Hematopoietic multipotent progenitor cell treated with erythropoietin and hydrocortisone succinate and interleukin-3 and kit ligand, for 15 days (in vitro differentiated cells): ENCODE data around the gene NXPE3.
A peak's percentile ranks its signal among the peaks of the same experiment; 100 is the strongest.
"Not testable (repeated sequence)": the region's sequence is repeated elsewhere in the genome, so short reads cannot be mapped to it uniquely, and the experiment has no call there.

Experiments used
- DNase-seq: peaks from one replicate; pipeline ENCODE4 v3.0.0-alpha.2; 2015; ENCODE audit warnings: low spot score

NXPE3 gene

DNA sequence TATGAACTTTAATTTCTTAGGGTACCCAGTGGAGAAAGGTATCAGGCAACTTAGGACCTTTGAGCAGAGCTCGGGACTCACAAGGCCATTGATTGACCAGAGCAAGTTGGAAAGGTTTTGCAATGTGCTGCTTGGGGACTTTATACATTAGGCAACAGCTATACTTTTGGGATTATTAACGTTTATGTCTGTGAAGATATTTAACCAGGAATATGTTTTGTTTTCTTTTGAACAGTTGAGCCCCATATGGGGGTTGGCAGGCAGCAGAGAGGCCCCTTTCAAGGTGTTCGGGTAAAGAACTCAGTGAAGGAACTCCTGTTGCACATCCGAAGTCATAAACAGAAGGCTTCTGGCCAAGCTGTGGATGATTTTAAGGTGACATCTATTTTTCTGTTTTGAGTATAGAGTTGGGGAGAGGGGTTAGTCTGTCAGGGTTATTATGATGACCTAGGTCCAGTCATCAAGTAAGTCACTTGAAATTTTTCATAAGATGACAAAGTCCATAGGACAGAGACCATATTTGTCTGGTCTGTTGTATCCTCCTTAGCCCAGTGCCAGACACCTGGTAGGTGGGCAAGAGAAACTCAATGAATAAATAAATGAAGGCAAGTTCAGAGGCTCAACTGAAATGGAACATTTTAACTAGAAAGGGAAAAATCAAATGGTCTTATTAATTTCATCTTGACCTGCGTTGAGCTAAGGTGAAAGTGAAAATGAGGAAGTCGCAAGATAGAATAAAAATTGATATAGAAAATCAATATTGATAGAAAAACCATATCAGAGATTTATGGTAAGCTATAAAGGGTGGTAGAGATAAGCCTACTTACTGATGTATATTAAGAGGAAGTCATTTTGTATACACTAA, 73.1 kb downstream of the NXPE3 start:
- DNase-seq = no peak

DNA sequence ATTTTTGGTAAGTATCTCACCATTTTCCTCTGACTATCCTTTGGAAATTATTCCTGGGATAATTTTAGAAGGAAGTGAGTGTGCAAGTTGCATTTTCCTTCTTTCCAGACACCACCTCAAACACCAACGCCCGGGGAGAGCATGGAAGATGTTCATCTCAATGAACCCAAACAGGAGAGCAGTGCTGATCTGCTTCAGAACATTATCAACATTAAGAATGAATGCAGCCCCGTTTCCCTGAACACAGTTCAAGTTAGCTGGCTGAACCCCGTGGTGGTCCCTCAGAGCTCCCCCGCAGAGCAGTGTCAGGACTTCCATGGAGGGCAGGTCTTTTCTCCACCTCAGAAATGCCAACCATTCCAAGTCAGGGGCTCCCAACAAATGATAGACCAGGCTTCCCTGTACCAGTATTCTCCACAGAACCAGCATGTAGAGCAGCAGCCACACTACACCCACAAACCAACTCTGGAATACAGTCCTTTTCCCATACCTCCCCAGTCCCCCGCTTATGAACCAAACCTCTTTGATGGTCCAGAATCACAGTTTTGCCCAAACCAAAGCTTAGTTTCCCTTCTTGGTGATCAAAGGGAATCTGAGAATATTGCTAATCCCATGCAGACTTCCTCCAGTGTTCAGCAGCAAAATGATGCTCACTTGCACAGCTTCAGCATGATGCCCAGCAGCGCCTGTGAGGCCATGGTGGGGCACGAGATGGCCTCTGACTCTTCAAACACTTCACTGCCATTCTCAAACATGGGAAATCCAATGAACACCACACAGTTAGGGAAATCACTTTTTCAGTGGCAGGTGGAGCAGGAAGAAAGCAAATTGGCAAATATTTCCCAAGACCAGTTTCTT, 74.2 kb downstream of the NXPE3 start:
- DNase-seq = no peak

DNA sequence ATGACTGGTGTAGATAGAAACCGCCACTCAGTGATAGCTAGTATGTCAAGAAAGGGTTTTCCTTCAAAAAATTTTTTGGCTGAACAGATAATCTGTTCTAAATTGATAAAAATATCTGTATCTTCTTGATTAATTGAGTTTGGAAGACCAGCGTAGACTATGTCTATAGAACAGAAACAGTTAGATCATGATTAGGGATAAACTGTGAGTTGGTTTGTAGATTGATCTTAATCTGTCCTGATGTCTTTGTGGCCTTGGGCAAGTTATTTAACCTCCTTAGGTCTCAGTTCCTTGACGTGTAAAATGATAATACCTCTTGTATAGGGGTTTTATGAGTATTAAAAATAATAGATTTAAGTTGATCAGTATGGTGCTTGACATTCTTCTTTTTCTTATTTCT, 75.0 kb downstream of the NXPE3 start:
- no peak for DNase-seq

DNA sequence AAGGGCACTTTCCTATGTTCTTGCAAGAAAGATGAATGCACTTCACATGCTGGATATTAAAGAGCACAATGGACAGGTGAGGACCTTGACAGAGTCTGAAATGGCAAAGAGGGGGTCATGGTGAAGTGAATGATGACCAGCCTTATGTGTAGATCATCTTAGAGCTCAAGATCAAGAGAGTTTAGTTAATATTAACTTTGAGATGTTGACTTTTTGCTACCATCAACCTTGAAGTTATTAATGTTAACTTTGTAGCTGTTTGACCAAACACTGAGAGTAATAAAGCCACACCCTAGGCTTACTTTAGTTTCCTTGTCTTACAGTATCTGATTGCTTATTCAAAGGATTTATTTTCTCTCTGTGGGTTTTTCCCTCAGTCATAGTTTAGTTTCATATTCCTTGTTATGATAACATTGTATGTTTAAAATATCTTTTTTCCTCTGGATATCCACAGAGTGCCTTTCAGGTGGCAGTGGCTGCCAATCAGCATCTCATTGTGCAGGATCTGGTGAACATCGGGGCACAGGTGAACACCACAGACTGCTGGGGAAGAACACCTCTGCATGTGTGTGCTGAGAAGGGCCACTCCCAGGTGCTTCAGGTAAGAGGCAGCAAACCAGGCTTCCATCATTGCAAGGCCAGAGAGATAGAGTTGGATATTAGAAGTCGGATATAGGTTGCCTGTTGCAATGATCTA, 75.7 kb downstream of the NXPE3 start:
- no peak for DNase-seq

DNA sequence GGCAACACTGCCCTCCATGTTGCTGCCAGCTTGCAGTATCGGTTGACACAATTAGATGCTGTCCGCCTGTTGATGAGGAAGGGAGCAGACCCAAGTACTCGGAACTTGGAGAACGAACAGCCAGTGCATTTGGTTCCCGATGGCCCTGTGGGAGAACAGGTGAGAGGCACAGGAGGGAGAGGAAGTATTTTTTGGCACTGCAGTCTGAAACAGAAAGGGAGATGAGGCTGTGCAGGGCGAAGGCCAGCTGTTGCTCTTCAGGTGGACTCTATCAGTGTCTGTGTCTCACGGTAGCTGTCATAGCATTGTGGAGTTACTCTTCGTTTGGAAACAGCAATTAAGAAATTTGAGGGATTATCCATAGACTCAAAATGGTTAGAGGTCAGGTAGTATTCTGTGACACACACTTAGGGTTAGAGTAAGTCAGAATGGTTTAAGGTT, 78.3 kb downstream of the NXPE3 start:
- DNase-seq = no peak

DNA sequence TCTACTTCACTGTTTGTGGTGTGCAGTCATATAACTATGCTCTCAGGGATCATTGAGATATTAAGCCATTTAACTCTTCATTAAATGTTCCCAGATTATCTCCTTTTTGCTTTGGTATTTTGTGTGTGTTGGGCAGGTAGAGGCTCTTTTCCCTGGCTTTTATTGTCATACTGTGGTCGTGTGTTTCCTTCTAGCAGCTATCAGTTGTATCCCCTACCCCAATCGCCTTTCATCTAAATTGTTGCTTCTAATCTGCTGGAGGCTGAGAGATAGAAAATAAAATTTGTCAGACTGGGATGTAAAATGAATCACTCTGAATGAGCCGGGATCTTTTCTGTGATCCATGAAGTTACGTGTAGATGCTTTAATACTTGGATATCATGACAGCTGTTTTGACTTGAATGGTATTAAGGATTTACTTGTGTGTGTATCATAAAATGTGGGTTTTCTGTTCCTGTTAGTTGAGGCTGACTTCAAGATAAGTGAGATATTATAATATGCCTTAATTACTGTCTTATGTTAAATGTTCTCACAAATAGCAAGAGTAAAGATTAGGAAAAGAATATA, 79.5 kb downstream of the NXPE3 start:
- DNase-seq = no peak

DNA sequence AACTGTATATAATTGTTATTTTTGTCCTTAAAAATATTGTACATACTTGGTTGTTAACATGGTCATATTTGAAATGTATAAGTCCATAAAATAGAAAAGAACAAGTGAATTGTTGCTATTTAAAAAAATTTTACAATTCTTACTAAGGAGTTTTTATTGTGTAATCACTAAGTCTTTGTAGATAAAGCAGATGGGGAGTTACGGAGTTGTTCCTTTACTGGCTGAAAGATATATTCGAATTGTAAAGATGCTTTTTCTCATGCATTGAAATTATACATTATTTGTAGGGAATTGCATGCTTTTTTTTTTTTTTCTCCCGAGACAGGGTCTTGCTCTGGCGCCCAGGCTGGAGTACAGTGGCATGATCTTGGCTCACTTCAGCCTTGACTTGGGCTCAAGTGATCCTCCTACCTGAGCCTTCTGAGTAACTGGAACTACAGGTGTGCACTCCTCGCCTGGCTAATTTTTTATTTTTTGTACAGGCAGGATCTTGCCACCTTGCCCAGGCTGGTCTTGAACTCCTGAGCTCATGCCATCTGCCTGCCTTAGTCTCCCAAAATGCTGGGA, 81.0 kb downstream of the NXPE3 start:
- DNase-seq = no peak

DNA sequence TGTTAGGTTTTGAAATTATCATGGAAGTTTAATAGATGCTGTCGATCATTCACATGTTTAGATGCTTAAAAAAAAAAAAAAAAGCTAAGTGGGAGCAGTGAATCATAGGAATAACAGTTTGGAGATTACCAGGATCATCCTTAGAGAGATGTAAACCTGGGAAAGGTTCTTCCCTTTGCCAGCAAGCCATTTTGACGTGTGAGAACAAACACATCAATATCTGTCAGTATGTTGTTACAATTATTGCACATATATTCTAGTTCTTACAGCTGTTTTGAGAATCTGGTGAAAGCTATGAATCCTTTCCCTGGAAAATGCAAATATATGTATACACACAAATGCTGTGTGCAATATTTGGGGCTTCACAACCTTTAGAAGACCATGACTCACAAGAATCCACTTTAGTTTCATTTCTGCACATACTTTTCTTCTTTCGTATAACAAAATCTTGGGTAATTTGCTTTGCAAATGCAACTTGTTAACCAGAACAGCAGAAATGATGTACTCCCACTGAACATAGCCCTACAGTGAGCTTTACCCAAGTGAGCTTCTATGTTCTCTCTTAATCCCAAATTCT, 82.3 kb downstream of the NXPE3 start:
- no peak for DNase-seq

DNA sequence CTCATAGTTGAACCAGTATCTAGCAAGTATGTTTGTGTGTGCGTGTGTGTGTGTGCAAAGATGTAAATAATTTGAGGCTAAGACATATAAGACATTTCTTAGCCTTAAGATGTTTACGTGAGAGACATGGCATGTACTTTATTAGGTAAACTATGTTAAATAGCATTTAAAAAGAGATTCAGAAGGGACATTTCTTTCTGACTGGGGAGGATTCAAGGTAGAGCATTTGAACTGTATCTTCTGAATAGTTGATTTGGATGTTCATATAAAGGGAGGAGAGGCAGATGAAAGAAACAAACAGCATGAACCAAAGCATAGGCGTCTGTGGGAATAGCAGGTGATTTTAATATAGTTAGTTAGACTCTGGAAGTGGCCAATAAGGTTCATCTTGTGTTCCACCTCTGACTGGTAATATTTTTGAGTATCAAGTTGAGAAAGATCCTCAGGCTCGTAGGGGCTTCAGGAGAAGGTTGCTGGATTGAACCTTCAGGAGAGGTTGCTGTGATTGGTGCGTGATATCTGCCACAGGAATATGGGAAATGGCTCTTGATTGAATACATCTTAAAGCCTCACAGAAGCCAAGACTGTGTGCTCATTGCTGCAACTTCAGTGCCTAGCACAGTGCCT, 82.9 kb downstream of the NXPE3 start:
- DNase-seq = no peak

DNA sequence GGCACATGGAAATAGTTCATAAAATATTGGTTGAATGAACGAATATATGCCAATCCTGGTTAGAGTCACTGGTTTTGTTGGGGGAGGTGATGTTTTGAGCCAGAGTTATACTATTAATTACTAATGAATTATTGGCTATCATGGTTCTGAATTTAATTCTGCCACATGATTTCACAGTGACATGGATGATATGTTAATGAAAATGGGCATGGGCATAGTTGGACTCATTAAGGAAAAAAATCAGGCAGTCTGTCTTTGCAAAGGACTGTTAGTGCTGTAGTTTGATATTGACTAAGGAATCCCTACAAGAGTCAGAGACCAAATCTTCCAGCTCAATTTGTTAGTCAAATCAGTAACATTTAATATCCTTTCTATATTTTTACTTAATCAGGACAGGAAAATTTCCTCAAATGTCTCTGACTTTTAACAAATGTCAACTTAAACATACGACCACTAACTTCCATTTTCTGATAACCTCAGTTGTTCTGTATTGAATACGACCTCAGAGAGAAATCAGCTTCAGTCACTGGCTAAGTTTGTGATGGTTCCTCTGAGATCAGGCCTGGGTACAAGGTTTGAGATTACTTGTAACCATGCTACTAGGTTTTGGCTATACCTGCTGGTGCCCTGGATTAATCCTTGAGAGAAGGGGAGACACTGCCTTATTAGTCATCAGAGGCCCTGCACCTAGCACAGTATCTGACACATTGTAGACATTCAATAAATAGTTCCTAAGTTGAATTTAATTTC, 83.6 kb downstream of the NXPE3 start:
- no peak for DNase-seq

DNA sequence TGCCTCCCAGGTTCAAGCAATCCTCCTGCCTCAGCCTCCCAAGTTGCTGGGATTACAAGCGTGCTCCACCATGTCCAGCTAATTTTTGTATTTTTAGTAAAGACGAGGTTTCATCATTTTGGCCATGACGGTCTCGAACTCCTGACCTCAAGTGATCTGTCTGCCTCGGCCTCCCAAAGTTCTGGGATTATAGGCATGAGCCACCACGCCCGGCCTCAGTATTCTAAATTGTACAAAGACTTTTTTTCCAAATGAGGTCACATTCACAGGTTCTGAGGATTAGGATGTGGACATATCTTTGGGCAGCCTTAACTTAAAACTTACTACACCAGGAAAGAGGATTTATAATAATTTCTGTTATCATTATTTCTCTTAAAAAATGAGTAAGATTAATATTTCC, 85.9 kb downstream of the NXPE3 start:
- DNase-seq = not testable (repeated sequence)

DNA sequence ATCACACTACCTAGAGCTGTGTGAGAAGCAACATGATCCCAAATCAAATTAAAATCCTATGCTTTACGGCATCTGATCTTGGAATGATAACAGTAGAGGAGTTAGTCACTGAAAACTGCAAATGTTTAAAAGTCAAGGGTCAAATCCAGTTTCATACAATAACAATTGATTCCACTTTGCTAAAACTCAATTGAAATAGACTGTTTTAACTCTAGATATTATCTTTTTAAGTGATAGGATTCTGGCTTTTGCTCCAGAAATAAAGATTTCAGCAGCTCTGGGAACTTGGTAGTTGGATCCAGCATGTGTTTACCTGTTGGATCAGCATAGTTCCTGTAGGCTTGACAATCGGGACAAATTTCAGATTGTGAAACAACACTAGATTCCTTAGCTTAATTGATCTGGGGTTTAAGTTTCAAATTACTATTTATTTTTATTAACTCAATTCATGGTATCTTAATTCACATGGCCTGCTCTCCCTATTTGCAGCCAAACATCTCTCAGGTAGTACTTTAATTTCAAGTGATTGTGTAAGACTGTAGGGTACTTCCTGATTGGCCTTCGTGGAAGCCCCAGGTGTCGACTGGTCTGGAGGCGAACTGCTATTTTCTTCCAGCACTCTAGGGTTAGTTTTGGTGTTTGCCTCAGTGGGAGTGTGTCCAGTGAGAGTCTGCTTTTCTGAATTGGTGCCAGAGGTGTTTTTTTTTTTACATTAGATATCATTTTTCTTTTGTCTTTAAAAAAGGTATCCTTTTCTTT, 86.9 kb downstream of the NXPE3 start:
- DNase-seq = no peak

DNA sequence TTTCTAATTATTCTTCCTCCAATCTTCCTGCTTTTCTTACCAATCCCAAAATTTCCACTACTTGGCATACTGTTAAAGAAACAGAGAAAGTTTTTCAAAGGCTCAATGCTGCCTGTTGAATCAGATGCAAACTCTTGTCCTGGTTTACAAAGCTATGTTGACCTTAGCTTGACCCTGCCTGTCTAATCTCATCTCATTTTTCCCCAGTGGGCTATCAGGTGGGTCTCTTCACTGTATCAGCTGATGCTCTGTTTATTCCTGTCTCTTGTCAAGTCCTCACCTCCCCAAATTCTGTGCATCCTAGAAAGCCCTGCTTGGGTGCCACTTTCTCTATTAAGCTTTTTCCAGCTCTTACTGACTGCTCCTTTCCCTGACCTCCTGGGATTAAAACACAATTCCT, 88.5 kb downstream of the NXPE3 start:
- no peak for DNase-seq

DNA sequence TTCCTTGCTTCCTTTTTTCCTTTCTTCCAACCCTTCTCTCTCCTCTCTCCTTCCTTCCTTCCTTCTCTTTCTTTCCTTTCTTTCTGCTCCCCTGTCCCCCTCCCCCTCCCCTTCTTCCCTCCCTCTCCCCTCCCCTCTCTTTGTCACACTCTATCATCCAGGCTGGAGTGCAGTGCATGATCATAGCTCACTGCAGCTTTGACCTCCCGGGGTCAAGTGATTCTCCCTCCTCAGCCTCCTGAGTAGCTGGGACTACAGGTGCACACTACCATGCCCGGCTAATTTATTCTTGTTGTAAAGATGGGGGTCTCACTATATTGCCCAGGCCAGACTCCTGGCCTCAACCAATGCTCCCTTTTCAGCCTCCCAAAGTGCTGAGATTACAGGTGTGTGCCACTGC, 89.0 kb downstream of the NXPE3 start:
- DNase-seq = no peak

DNA sequence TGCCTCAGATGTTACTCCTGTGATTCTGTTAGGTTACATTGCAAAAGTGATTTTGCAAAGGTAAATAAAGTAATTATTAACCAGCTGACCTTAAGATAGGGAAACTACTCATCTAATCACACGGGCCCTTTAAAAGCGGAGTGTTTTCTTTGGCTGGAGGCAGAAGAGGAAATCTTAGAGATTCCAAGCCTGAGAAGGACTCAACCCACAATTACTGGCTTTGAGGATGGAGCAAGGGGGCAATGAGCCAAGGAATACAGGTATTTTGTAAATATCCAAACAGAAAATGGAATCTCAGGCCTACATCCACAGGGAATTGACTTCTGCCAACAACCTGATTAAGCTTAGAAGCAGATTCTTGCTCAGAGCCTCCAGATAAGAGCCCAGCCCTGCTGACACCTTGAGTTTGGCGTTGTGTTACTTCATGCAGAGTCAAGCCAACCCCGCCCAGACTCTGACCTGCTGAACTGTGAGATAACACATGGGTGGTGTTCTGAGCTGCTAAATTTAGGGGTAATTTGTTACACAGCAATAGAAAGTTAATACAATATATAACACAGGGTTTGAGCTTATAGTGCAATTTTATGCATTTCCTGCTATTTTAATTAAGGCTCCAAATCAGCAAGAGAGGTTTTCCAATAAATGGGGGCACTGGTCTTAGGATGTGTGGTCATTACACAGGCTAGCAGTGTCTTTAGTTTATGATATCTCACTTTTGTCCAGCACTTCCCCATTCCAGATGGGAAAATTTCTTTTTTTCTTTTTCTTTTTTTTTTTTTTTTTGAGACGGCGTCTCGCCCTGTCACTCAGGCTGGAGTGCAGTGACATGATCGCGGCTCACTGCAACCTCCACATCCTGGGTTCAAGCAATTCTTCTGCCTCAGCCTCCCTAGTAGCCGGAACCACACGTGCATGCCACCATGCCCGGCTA, 89.8 kb downstream of the NXPE3 start:
- peak; percentile 16 for DNase-seq

DNA sequence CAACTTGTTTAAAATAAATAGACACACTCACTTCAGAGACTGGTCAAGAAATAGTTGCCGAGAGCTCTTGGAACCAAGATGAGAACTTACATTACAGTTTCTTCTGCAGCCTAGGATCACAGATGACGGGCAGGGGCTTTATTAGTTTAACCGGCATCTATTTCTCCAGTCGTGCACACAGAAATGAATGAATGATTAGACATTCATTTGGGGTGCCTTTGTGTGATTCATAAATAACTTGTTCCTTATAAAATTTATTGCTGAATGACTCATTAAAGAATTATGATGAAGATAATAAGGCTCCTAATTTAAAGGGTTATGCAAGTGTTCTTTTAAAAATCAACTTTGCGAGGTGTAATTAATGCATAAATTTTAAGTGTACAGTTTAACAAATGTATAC, 91.1 kb downstream of the NXPE3 start:
- DNase-seq = no peak

DNA sequence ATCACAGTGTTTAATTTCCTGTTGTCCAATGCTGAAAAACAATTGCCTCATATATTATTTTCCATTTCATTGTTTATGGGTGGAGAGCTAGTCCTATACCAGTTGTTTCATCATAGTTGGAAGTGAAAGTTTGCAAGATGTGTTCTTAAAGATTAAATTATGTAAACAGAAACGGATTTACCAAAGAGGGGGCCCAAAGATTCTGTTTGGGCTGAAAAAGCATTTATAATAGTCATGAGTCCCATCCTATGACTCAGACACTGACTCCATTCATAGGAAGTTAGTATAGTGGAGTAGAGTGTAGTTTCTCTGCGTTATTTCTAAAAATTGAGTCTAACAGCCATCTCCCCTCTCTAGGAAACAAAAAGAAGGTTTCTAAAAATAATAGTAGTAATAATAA, 94.6 kb downstream of the NXPE3 start:
- no peak for DNase-seq

DNA sequence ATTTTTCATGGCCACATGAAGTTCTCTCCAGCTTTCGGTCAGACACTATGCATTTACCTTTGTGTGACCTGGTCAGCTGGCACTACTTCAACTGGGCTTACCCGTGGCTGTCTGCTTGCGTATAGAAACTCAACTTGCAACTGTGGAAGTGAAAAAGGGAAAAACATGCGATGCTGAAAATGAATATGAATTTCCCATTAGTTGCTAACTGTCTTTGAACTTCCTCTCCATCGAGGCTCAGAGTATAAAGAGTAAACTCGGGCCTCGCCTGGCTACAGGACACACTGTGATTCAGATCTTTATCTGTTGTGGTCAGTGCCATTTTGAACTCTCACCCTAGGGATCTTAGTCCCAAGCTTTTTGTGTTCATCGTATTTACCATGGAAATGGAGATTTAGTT, 97.1 kb downstream of the NXPE3 start:
- no peak for DNase-seq
